ENCODE data around the gene CSE1L.
"Not testable (repeated sequence)": the region's sequence is repeated elsewhere in the genome, so short reads cannot be mapped to it uniquely, and the experiment has no call there.

The CSE1L gene

GRCh38 chr20:49074521-49074920 is 28.4 kb downstream of the CSE1L start:
- no peak for DNase-seq (ENCODE audit: low read depth)
- TF ChIP-seq CTCF (conservative IDR thresholded peaks at IDR 0.05; ENCODE audit: low read depth, low read length), result no peak
- no peak overlapping the region for H3K4me3 ChIP-seq (ENCODE audit: low read length)

GRCh38 chr20:49078310-49078709 is 32.2 kb downstream of the CSE1L start:
- DNase-seq (ENCODE audit: low read depth), result no peak
- no peak for TF ChIP-seq CTCF (conservative IDR thresholded peaks at IDR 0.05; ENCODE audit: low read depth, low read length)
- no peak overlapping the region for H3K4me3 ChIP-seq (ENCODE audit: low read length)

- H3K4me3 ChIP-seq (ENCODE audit: low read length); DNase-seq (ENCODE audit: low read depth): not testable (repeated sequence)
Observed at GRCh38 chr20:49082295-49082694, 36.2 kb downstream of the CSE1L start.

- DNase-seq (ENCODE audit: low read depth), result no peak
- TF ChIP-seq CTCF (conservative IDR thresholded peaks at IDR 0.05; ENCODE audit: low read depth, low read length), result no peak
- H3K4me3 ChIP-seq (ENCODE audit: low read length), result no peak overlapping the region
Observed at GRCh38 chr20:49091104-49091503, 45.0 kb downstream of the CSE1L start.

GRCh38 chr20:49091762-49092161 is 45.6 kb downstream of the CSE1L start:
- DNase-seq (ENCODE audit: low read depth), result no peak
- no peak overlapping the region for H3K4me3 ChIP-seq (ENCODE audit: low read length)
- no peak for TF ChIP-seq CTCF (conservative IDR thresholded peaks at IDR 0.05; ENCODE audit: low read depth, low read length)

GRCh38 chr20:49096203-49096730 is 50.2 kb downstream of the CSE1L start:
- no peak for TF ChIP-seq CTCF (conservative IDR thresholded peaks at IDR 0.05; ENCODE audit: low read depth, low read length)
- DNase-seq (ENCODE audit: low read depth), result no peak
- no peak overlapping the region for H3K4me3 ChIP-seq (ENCODE audit: low read length)

GRCh38 chr20:49097159-49097558 is 51.0 kb downstream of the CSE1L start:
- TF ChIP-seq CTCF (conservative IDR thresholded peaks at IDR 0.05; ENCODE audit: low read depth, low read length), result no peak
- H3K4me3 ChIP-seq (ENCODE audit: low read length), result no peak overlapping the region
- DNase-seq (ENCODE audit: low read depth), result no peak

GRCh38 chr20:49098136-49098535 is 52.0 kb downstream of the CSE1L start:
- TF ChIP-seq CTCF (conservative IDR thresholded peaks at IDR 0.05; ENCODE audit: low read depth, low read length), result no peak
- no peak for DNase-seq (ENCODE audit: low read depth)
- no peak overlapping the region for H3K4me3 ChIP-seq (ENCODE audit: low read length)

Data from retinal pigment epithelial cell (primary cell).